T-helper 1 cell treated with Interleukin-12 subunit alpha and Interleukin-12 subunit beta and Interleukin-4 antibody, amounts not matched to agents 30 μg/mL and 1 μg/mL, for 36 hours (primary cell): Measurements from ENCODE around the gene SPEN.

Experiments
- H3K27ac Mint-ChIP-seq: one replicate; pipeline ENCODE4 v1.8.0; 2021; ENCODE audit warnings: mild to moderate bottlenecking, mixed read lengths
- H3K27me3 Mint-ChIP-seq: one replicate; pipeline ENCODE4 v1.8.0; 2021; ENCODE audit warnings: low read depth, mixed read lengths
- H3K36me3 Mint-ChIP-seq: one replicate; pipeline ENCODE4 v1.8.0; 2021; ENCODE audit warnings: low read depth, mixed read lengths
- H3K4me1 Mint-ChIP-seq: one replicate; pipeline ENCODE4 v1.8.0; 2021; ENCODE audit warnings: low read depth, mixed read lengths
- H3K4me3 Mint-ChIP-seq: one replicate; pipeline ENCODE4 v1.8.0; 2021; ENCODE audit warnings: mild to moderate bottlenecking, moderate library complexity, mixed read lengths
- H3K9me3 Mint-ChIP-seq: one replicate; pipeline ENCODE4 v1.8.0; 2021; ENCODE audit warnings: mixed read lengths

SPEN gene

DNA sequence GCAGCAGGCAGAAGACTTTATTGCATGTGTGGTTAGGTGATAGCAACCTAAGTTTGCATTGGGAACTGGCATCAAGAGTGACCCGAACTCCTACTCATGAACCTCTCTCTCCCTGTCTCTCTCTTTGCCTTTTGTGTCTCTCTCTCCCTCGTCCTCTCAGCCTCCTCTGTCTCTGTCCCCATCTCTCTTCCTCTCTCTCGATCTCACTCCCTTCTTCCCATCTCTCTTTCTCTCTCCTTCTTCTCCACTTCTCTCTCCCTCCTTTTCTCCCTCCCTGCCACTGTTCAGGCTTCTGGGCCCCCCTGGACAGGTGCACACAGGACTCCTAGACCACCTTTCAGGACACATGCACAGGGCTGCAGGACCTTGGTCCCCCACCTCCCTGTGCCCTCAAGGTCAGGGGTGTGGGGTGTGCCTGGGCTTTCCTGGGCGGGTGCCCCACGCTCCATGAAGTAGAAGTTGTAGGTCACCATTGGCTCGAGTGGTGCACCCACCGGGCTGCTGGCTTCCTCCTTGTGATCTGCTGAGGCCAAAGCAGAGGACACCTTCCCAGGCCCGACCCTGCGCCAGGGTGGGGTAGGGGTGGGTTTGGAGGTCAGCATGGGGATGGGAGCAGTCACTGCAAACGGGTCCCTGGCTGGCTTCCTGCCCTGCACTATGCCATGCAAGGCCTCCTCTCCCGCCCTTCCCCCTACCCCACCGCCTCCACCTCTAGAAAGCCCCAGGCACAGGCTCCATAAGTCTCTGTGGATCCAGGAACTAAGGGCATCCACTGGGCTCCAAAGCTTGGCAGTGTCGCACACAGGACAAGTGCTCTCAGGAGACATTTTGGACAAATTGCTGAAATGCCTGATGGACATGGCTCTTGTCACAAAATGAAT, 141.6 kb downstream of the SPEN start:
- H3K9me3 Mint-ChIP-seq = no peaks in the 10 kb centered on the region
- no peaks in the 10 kb centered on the region for H3K27me3 Mint-ChIP-seq
- no peak overlapping the region for H3K27ac Mint-ChIP-seq
- no peaks in the 10 kb centered on the region for H3K36me3 Mint-ChIP-seq
- H3K4me3 Mint-ChIP-seq = no peak overlapping the region
- H3K4me1 Mint-ChIP-seq = no peaks in the 10 kb centered on the region

DNA sequence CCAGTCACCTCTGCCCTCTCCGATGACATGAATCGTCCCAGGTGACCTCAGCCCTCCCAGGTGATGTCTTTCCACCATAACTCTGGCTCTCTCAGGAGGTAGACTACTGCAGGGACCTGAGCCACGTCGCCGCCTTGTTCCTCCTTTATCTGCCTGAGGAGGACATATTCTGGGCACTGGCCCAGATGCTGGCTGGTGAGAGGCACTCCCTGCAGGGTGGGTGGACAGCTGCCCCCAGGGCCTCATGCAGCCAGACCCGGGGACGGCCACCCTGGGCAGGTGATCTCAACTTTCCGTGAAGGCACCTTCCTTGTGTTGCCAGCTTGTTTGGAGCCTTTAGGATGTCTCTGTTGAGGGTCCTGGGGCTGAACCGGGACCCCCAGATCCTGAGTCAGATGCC, 142.3 kb downstream of the SPEN start:
- H3K4me1 Mint-ChIP-seq = no peaks in the 10 kb centered on the region
- no peaks in the 10 kb centered on the region for H3K27me3 Mint-ChIP-seq
- no peaks in the 10 kb centered on the region for H3K9me3 Mint-ChIP-seq
- no peak overlapping the region for H3K4me3 Mint-ChIP-seq
- no peaks in the 10 kb centered on the region for H3K36me3 Mint-ChIP-seq
- no peak overlapping the region for H3K27ac Mint-ChIP-seq
